ENCODE measurements around the gene NTM.

The NTM gene

GRCh38 chr11:131656839-131657211 is 286.4 kb downstream of the NTM start:
- no peak for DNase-seq

DNA sequence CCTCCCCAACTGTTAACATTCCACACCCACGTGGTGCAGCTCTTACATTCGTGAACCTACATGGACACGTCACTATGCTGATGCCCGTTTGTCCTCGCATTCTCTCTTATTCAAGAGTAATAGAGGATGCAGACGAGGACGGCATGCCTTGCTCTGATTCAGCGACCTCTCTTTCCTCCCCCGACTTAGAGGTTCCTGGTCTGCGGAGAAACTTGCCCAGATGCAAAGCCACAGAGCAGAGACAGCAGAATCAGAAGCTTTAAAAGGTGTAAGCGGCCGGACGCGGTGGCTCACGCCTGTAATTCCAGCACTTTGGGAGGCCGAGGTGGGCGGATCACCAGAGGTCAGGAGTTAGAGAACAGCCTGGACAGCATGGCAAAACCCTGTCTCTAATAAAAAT is 288.0 kb downstream of the NTM start:
- DNase-seq, result no peak

DNA sequence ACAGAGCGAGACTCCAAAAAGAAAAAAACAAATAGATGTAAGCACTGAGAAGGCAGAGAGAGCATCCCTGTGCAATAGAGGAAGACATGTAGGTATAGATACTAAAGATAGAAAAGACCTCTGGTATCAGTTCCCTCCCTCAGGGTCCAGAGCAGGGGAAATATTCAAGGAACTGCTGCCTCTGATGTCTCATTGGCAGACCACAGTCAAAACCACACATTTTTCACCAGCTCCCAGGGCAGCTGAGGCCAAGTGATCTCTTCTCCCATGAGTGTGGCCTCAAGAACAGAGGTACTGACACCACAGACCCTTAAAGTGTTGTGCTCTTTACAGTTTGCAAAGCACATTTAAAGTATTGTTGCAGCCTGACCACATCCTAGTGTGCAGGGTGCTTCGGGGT is 288.5 kb downstream of the NTM start:
- DNase-seq, result no peak

DNA sequence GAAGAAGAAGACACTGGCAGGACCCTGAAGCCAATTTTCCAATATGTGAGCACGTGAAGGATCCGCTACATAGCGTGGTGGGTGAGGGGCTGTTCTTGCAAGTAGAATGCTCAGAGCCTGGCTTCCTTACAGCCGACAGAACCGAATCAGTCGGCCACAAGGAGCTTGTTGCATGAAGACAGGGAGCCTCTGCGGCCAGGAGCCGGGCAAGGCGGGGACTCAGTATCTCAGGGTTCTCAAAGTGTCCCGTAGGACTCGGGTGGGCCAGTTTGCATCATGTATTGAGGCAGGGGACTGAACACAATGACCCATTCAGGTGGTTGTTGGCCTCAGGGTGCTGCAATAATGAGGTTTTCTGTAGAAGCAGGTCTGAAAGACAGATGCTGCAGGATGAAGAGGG is 289.5 kb downstream of the NTM start:
- no peak for DNase-seq

DNA sequence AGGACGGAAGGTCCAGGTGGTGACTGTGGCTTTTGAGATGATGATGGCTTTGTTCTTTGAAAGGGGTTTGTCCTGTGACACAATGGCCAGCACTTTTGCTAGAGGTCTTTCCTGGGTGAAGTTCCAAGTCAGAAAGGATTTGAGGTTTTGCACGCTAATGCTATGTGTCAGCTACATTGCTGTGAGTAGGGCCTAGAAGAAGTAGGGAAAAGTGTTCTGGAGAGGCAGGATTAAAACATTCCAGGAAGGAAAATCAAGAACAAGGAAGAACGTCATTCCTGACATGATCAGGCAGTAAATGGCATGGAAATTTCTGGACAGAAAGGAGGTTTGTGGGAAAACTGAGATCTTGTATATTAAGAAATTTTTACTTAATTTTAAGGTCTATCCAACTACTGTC is 290.7 kb downstream of the NTM start:
- no peak for DNase-seq

DNA sequence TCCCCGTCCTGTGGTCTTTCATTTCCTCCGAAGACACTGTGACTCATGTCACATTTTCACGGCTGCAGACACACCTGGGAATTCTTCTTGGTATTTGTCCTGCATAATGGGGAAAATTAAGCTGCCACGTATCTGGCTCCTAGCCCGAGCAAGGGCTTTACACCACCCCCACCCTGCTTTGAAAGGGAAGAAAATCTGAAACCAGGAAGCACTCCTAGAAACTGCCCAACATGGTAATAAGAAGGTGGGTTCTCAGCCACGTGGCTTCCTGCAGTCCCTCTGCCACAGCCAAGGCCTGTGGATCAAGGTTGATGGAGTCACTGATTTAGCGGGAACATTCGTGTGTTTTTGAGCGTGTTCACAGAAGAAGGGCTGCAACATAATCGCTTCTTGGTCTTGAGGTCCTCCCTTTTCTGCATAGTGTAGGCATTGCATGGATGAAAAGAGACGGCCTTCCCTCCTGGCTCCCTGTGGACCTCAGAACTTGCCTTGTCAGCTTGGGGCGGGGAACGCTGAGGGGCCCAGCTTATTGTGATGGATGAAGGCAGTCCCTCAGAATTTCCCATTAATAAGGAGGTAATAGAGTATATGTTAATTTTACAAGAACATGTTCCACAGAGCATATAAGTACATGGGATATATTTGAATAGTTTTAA is 292.0 kb downstream of the NTM start:
- no peak for DNase-seq

- DNase-seq, result no peak
Measured at GRCh38 chr11:131662993-131663392, 292.6 kb downstream of the NTM start.

DNA sequence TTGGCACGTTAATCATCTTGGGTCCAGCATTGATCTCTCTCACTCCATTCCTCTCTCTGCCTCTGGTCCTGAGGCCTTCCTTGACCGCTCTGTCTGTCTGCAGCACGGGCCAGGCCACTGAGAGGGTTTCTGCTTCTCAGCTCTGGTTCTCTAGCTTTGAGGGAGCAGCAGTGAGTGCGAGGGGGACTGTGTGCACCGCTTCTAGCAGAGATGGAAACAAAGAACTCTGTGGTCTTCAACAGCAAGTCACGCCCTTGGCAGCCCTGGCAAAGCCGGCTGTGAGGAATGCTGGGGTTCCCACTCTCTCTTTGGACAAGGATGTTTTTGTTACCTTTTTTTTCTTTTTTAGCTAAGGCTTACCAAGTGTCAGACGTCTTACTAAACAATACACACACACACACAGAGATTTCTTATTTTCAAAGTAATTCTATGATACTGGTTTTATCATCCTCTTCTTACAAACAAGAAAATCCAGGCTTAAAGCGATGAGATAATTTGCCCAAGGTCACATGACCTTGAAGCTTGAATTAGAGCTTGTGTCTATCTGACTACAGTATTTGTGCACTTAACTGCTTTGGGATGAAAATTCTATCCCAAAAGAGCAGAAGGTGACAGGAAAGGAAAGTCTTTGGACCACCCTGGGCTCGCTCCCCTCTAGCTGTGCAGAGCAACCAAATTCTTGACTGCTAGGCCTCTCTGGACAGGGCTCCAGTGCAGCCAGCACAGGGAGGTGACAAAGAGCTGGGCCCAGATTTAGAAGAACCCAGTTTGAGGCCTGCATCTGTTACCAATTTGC is 293.2 kb downstream of the NTM start:
- DNase-seq, result no peak

DNA sequence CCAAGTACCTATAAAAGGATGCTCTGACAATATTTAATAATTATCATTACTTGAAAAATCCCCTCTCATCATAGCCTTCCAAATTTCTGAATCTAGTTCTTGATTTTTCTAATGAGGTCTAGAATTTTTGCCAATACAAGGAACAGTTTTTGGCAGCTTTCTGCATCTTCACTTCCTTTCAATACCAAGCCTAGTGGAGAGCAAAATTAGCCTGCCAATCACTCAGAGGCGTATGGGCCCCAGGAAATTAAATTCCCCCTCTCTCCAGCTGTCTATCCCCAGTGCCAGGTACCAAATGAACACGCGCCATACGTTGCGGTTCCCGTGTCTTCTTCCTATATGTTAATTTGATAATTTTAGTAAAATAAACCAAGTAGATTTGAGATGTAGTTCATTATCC is 293.9 kb downstream of the NTM start:
- no peak for DNase-seq

DNA sequence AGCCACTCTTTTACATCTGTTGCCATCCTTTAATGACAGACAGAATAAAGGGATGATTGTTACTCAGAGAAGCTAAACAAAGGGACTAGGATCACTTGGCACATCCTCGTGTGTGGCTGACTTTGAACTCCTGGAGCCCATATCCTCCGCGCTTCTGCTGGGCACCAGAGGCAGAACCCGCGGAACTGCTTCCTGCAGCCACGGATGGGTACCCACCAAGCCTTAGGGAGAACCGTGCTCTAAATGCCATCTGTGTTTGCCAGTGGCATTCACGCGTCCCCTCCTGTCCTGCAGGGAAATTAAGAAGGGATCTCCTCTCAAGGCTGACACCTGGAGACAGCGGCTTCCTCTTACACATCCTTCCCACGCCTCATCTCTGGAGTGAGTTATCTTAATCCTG is 294.4 kb downstream of the NTM start:
- DNase-seq, result no peak

DNA sequence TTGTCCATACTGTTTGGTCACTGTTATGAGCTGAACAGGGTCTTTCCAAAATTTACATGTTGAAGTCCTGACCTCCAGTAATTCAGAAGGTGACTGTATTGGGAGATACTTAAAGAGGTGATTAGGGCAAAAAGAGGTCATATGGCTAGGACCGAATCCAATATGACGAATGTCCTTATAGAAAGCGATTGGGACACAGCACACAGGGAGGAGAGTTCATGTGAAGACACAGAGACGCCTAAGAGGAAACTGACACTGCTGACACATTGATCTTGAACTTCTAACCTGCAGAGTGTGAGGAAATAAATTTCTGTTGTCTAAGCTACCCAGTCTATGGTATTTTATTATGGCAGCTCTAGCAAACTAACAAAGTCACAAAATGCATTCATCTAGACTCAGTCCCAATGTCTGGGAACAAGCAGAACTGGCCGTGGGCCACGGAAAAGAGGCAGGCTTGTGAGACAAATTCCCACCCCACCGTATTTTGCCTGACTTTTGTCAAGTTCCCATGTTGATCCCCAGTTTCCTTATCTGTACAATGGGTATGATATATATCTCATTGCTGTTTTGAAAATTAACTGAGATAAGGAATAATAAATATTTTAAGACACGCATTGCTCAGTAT is 295.0 kb downstream of the NTM start:
- DNase-seq, result no peak

DNA sequence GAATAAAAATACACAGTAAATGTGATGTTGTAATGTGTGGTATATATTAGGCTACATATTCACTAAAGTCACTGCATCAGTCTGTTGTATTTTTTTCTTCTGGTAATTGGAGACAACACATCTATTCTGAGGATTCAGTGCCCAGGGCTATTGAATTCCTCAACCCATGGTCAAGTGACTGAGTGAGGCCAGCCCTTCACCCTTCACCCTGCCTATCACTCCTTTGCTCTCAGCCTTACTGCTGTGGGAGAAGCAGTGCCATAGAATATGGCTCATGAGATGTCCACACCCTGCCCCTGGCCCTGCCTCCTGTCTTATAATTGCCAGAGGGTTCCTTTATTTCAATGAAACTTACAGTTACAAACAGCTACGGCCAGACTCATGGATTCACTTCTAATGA is 295.6 kb downstream of the NTM start:
- DNase-seq, result no peak

DNA sequence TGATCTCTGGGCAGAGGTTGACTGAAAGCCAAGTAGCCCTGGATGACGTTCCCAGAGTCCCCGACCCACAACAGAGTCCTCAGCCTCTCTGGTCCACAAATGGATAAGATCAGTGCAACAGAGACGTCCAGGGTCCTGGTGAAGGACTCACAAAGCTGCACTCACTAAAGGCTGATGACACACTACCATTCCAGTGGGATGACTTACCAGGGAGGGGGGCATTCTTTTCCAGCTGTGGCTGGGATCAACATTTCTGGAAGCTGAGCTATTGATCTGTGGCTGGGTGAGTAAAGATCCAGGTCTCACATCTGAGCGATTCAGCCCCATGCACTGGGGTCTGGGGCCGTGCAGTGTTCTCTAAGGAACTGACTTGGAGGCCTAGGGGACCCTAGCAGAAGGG is 296.2 kb downstream of the NTM start:
- DNase-seq, result no peak

GRCh38 chr11:131667566-131667965 is 297.2 kb downstream of the NTM start:
- no peak for DNase-seq

DNA sequence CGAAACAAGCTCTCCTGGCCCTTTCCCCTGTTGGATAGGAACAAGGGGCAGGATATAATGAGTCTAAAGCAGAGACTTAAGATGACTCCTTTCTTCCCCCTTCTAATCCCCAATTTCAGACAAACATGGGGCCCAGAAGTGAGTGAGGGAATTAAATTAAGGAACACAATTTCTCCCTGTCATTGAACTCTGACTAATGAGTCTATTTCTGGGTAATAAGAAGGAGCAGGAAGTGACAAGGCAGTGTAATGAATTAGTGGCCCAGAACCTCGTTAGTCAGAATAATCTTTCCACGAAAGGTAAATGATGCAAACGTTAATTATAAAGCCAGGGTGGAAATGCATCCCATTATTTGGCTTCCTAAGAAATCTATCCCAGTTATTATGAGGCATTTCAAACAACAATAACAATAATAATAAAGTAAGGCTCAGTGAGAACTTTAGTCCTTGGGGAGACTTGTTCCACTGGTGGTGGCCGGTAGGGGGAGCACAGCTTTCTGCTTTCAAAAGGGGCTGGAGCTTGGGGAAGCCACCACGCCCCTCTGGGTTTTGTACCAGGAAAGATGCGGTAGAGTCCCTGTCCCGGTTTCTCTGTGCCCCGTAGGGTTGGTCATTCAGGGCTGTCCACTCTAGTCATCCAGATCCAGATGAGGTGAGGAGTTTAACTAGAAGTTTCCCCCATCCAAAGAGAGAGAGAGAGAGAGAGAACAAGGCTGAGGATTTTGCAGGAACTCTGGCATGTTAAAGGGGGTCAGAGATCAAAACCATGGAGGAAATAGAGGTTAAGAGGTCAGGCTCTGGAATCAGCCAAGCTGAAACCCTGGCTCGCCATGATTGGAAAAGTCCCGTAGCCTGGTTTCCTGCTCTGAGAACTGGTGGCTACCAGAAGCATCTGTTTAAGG is 298.3 kb downstream of the NTM start:
- DNase-seq, result no peak

DNA sequence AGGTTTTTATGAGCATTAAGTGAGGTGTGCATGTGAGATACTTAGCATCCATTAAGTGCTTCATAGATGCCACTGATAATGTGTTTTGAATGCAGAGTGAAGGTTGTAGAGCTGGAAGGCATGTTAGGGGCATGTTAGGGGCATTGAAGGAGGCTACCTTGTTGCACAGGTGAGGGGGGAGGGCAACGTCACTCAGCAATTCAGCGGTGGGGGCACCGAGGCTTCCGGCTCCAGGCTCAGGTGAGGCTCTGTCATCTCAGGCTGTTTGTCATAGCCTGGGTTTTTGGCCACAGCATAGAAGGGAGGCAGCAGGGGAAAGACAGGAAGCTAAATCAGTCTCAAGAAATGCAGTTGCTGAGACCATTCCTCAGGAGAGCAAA is 299.0 kb downstream of the NTM start:
- no peak for DNase-seq

DNA sequence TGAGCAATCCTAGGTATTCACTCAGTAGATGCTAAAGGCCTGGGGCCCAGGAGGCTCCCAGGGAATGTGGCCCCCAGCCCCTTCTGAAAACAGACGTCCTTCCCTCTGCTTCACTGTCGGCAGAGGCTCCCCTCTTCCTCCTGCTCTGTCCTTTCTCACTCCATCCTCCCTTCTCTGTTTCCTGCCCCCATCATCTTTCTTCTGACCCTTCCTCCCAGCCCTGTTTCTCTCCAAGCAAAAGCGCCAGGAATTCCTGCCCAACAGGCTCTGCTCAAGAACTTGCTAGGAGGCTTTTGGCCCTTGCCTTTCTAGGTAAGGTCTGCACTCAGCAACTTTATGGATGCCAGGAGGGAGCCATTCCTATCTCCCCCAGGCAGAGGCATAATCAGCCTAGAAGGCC is 300.5 kb downstream of the NTM start:
- no peak for DNase-seq

GRCh38 chr11:131671320-131671719 is 300.9 kb downstream of the NTM start:
- no peak for DNase-seq

DNA sequence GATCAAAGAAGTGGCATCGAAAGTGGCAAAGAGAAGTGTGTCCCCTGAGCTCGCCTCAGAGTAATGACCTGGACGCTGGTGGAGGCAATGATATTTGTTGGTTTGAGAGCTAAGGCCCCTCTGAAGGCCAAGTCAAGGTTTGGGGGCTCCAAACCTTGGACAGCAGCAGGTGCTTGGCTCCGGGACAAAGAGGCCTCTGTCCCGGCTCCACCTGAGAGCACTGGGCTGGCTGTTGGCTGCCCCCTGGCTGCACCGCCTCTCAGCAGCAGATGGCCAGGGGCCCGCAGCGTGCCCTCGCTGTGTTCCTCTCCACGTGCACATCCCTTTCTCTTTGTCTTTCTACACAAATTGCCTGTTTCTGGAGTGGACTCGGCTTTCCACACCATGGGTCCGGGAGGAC is 301.3 kb downstream of the NTM start:
- DNase-seq, result no peak

GRCh38 chr11:131672191-131672590 is 301.8 kb downstream of the NTM start:
- DNase-seq, result no peak

GRCh38 chr11:131674051-131674755 is 303.8 kb downstream of the NTM start:
- peak in 1 of 2 experiments; percentile 53 for DNase-seq

GRCh38 chr11:131675121-131675888 is 304.9 kb downstream of the NTM start:
- DNase-seq, result no peak

Measured in NCI-H446 (cell line).